ENCODE results near the gene OLIG3.

GRCh38 chr6:137472641-137473137, 21.5 kb downstream of the OLIG3 start:
- TF ChIP-seq, protein P1, sequence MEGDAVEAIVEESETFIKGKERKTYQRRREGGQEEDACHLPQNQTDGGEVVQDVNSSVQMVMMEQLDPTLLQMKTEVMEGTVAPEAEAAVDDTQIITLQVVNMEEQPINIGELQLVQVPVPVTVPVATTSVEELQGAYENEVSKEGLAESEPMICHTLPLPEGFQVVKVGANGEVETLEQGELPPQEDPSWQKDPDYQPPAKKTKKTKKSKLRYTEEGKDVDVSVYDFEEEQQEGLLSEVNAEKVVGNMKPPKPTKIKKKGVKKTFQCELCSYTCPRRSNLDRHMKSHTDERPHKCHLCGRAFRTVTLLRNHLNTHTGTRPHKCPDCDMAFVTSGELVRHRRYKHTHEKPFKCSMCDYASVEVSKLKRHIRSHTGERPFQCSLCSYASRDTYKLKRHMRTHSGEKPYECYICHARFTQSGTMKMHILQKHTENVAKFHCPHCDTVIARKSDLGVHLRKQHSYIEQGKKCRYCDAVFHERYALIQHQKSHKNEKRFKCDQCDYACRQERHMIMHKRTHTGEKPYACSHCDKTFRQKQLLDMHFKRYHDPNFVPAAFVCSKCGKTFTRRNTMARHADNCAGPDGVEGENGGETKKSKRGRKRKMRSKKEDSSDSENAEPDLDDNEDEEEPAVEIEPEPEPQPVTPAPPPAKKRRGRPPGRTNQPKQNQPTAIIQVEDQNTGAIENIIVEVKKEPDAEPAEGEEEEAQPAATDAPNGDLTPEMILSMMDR (IDR thresholded peaks at IDR 0.05), result no peak
- no peak for TF ChIP-seq POLR2A (IDR thresholded peaks at IDR 0.05)

All from esophagus squamous epithelium (tissue), 4 donors.